LoVo (cell line): Measurements from ENCODE around the gene TM6SF1.
"Not testable (repeated sequence)": the region's sequence is repeated elsewhere in the genome, so short reads cannot be mapped to it uniquely, and the experiment has no call there.

Source experiments
- DNase-seq: peaks from one replicate; pipeline ENCODE4 v3.0.0-alpha.2; 2016; ENCODE audit warnings: low spot score

The TM6SF1 gene

GRCh38 chr15:83115831-83116565 lies 8.6 kb downstream of the TM6SF1 start:
- DNase-seq, result no peak

DNA sequence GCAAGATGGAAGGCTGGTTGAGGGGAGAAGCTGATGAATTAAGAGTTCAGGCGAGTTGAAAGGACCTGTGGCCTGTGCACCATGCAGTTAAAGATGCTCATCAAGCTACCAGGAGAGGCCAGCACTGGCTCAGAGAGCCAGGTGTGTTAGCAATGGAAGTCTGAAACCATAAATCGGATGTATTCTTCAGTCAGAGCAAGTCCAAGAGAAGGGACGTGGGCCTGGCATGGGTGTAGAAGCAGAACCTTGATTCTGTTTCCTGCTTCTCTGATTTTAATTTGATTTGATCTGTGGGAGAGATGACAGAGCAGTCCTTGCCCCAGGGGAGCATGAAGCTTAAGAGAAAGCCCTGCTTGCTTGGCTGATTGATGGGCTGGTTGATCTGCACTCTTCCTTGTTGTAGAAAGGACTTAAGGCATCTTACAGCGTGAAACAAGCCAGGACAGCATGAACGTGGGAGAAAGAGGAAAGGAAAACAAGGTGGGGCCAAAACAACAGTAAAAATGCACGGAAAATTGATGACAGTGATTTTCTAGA lies 10.9 kb downstream of the TM6SF1 start:
- no peak for DNase-seq

DNA sequence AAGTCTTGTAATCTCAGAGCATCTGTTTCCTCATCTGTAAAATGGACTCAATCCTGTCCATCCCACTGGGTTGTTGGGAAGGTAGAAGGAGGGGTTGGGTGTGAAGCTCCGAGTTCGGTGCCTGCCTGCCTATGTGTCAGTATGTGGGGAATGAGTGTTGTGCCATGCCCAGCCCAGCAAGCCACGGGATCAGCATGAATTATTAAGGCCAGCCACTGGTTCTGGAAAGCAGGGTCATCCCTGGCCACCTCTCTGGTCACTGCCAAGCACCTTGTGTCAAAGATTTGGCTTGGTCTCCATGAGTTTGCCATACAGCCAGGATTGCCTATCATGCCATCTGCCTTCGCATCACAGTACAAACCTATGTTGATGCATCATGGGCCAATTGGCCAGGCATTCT lies 11.5 kb downstream of the TM6SF1 start:
- DNase-seq, result no peak

GRCh38 chr15:83119968-83120581 lies 12.6 kb downstream of the TM6SF1 start:
- no peak for DNase-seq

DNA sequence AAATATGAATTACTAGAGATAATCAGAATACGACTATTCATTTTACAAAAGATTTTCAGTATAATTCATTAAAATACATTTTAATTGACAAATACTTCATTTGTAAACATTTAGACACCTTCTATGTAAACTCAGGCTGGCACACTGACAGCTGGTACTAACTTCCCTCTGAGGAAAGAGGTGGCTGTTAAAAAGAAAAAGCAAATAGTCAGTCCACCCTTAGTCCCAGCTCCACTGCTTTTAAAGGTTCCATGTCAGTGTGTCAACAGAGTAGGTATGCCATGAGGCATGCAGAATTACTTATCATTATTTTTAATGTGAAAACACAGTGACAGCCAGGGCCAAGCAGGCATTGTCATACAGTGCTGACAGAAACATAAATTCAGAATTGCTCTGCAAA lies 16.1 kb downstream of the TM6SF1 start:
- DNase-seq, result no peak

GRCh38 chr15:83127547-83128150 lies 20.2 kb downstream of the TM6SF1 start:
- no peak for DNase-seq

GRCh38 chr15:83129791-83130190 lies 22.3 kb downstream of the TM6SF1 start:
- DNase-seq, result no peak

GRCh38 chr15:83132861-83133523 lies 25.5 kb downstream of the TM6SF1 start:
- no peak for DNase-seq

- DNase-seq, result not testable (repeated sequence)
Measured at GRCh38 chr15:83142151-83142550, 34.7 kb downstream of the TM6SF1 start.

DNA sequence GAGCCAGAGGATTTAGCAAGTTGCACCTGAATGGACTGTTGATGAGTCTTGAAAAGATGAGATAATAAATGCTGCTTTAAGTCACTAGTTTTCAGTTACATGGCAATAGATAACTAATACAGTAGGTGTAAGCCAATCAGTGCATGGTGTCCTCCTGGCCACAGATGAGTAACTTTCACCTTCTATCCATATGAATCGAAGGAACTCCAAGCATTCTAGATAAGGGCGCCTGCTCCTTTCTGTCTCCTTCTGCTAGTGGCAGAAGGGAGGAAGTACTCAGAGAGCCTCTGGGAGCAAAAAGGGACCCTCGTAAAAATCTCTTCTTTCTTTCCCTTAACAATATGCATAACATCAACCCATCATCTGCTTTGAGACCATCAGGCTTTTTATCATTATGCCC lies 37.3 kb downstream of the TM6SF1 start:
- DNase-seq, result no peak

DNA sequence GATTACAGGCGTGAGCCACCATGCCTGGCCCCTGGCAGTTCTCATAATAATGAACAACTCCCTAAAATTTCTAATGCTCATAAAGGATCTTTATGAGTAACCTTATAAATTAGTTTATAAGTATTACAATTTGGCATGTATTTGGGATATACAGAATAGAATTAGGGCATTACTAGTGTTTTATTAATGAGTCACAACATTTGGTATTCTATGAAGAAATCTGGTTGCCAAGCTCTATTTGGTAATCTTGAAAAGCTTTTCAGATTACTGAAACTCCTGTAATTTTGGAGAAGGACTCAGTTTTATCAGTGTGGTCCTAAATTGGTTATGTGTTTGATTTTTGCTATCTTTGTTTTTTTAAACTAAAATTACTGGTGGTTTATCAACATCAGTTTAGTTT lies 45.8 kb downstream of the TM6SF1 start:
- DNase-seq, result no peak

- no peak for DNase-seq
Measured at GRCh38 chr15:83155942-83156341, 48.5 kb downstream of the TM6SF1 start.

- no peak for DNase-seq
Measured at GRCh38 chr15:83158393-83158792, 50.9 kb downstream of the TM6SF1 start.

DNA sequence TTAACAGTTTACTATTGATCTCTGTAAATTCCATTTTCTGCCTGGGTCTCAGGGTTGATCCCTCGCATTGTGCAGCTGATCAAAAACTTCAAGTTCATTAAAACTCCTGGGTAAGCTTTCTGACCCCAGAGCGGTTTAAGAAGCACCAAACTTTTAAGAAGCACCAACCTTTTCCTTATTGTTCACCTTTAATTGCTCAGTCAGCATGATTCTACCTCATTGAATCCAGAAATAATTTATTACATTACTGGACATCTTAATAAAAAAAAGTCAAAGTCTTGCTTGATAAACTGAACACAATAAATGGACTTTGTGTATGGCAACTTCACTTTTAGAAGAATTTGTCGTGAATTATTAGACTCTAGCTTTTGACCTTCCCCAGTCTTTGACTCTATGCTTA lies 53.3 kb downstream of the TM6SF1 start:
- DNase-seq, result no peak

DNA sequence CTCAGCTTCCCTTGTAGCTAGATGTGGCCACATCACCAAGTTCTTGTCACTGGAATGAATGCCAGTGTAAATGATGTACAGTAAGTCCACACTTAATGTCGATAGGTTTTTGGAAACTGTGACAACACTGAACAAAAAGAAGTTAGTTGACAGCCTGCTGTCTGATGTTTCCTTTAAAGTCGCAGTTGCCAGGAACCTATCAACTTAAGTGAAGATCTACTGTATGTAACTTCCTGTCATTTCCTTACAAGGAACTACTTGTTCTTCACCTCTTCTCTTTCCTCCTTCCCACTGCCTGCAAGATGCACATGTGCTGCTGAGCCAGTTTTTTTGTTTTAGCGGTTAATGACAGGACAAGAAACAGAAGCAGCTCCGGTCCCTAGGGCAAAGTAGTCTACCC lies 55.6 kb downstream of the TM6SF1 start:
- no peak for DNase-seq

DNA sequence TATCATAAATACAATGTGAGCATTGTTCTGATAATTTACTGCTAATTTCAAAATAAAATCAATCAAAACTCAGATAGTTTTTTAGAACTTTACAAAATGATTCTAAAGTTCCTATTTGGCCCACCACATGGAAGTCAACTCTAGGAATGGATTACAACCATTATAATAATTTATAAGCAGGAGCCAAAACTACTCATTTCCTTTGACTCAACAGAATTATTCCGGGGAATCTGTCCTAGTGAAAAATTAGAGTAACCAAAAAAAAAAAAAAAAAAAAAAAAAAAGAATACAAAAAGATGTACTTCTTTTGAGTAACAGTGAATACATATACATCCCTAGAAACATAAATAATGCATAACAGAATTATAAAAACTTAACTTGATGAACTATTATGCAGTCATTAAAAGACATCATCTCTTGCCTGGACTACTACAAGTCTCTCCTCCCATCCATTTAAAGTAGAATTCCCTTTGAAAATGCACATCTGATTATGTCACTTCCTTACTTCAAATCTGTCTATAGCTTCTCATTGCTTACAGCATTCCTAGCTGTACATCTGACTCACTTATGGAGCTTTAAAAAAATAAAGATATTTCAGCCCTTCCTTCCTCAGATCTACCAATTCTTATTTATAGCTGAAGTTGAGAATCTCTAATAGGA lies 56.8 kb downstream of the TM6SF1 start:
- DNase-seq, result no peak

GRCh38 chr15:83164771-83165404 lies 57.4 kb downstream of the TM6SF1 start:
- no peak for DNase-seq

DNA sequence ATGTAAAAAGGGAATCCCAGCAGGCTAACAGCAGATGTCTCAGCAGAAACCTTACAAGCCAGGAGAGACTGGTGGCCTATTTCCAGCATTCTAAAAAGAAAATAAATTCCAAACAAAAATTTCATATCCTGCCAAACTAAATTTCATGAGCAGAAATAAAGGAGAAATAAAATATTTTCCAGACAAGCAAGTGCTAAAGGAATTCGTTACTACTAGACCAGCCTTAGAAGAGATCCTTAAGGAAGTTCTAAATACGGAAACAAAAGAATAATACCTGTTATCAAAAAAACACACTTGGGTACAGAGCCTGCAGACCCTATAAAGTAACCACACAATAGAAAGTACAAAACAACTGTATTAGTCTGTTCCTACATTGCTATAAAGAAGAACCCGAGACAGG lies 58.8 kb downstream of the TM6SF1 start:
- DNase-seq, result no peak

DNA sequence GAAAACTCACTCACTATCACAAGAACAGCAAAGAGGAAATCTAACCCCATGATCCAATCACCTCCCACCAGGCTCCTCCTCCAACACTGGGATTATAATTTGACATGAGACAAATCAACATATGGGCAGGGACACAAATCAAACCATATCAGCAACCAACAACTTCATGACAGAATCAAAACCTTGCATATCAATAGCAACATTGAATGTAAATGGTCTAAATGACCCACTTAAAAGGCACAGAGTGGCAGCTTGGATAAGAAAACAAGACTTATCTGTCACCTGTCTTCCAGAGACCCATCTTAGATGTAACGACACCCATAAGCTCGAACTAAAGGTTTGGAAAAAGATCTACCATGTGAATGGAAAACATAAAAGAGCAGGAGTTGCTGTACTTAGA lies 59.4 kb downstream of the TM6SF1 start:
- DNase-seq, result no peak

GRCh38 chr15:83169576-83169975 lies 62.1 kb downstream of the TM6SF1 start:
- DNase-seq, result not testable (repeated sequence)

DNA sequence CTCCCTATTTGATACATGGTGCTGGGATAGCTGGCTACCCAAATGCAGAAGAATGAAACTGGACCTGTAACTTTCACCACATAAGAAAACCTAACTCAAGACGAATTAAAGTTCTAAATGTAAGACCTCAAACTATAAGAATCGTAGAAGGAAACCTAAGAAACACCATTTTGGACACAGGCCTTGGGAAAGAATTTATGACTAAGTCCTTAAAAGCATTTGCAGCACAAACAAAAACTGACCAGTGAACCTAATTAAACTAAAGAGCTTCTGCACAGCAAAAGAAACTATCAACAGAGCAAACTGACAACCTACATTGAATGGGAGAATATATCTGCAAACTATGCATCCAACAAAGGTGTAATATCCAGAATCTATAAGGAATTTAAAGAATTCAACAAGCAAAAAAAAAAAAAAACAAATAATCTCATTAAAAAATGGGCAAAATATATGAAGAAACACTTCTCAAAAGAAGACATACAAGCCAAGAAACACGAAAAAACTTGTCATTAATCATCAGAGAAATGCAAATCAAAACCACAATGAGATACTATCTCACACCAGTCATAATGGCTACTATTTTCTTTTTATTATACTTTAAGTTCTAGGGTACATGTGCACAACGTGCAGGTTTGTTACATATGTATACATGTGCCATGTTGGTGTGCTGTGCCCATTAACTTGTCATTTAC lies 63.2 kb downstream of the TM6SF1 start:
- no peak for DNase-seq
